Coronary artery (tissue), 2 donors: Measurements from ENCODE around the gene GRID1.

Experiments used
- DNase-seq: peaks from one replicate; pipeline ENCODE4 v3.0.0-alpha.2; 2017; ENCODE audit warnings: low spot score
- H3K27ac ChIP-seq, 2 donors: fragments of 200-600 bp; sonication (generic); one replicate each; pipeline ENCODE4 v1.5.1; 2016 to 2019
- H3K4me3 ChIP-seq: fragments of 200-600 bp; sonication (generic); 2 replicates; pipeline ENCODE4 v1.5.1; 2016; ENCODE audit warnings: mild to moderate bottlenecking, moderate library complexity
- TF ChIP-seq, protein P1 (sequence below): fragments of 200-600 bp; sonication (generic); IDR thresholded peaks from one replicate; pipeline ENCODE4 v1.5.1; 2019; ENCODE audit warnings: antibody characterized with exemption

Gene GRID1

GRCh38 chr10:86330778-86331763 is 35.5 kb downstream of the GRID1 start:
- no peak overlapping the region for H3K27ac ChIP-seq
- no peak overlapping the region for H3K4me3 ChIP-seq
- TF ChIP-seq, protein P1, sequence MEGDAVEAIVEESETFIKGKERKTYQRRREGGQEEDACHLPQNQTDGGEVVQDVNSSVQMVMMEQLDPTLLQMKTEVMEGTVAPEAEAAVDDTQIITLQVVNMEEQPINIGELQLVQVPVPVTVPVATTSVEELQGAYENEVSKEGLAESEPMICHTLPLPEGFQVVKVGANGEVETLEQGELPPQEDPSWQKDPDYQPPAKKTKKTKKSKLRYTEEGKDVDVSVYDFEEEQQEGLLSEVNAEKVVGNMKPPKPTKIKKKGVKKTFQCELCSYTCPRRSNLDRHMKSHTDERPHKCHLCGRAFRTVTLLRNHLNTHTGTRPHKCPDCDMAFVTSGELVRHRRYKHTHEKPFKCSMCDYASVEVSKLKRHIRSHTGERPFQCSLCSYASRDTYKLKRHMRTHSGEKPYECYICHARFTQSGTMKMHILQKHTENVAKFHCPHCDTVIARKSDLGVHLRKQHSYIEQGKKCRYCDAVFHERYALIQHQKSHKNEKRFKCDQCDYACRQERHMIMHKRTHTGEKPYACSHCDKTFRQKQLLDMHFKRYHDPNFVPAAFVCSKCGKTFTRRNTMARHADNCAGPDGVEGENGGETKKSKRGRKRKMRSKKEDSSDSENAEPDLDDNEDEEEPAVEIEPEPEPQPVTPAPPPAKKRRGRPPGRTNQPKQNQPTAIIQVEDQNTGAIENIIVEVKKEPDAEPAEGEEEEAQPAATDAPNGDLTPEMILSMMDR = no peak
- no peak for DNase-seq

DNA sequence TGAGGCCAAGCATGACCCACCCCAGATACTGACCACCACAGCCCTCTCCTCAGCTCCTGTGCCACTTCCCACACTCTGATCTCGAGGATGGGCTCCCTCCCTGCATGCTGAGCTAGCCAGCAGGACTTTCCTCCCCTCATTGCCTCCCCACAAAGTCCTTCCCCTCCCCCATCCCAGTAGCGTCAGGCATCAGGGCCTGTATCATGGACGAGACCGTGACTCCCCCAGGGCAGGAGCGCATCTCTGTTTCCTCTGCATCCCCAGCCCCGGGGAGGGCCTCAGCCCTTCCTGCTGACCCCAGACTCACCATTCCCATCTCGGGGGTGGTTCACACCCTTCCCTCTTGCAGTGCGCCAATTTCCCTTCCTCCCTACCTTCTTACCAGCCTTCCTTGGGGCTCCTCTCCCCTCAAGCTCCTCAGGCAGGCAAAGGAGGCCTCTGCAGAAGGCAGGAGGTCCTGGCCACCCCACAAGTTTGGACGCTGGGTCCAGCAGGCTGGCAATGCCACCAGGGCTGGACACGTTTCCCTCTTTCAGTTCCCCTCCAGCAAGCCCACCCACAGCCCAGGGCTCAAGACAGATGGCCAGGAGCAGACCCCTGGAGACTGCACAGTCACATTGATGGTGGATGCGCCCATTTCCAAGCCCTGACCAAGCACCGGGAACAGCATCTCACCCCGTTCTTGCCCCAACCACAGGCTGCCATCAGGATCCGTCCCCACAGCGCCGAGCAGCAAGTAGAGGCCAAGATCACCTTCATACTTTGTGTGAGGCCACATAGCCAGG is 36.5 kb downstream of the GRID1 start:
- Histone ChIP-seq H3K4me3 (no peak overlapping the region), H3K27ac (no peak overlapping the region)
- no peak for DNase-seq
- TF ChIP-seq, protein P1 = no peak

DNA sequence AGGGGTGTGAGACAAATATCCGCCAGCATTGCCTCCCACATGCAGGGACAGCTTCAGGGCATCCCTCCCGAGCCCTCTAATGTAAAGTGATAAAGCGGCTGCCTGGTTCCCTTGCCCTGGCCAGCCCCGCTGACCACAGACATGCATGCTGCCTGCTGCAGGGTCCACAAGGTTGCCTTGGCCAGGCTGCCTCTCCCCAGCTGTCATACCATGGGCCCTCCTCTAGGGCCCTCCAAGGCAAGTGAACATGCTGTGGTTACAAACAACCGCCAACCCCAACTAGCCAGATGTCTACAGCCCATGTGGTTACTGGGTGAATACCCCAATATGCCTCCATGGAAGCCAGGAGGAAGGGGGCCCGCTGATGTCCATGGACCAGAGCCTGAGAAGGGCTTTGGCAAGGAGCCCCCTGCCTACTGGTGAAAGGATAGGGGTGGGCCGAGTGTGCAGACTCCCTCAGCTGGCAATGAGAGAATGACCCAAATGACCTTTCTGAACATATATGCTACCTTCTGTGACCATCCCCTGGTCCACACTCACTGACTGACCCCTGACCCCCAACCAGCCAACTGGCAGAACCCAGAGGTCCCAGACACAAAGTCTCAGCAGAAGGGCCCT is 37.4 kb downstream of the GRID1 start:
- TF ChIP-seq, protein P1 = no peak
- Histone ChIP-seq H3K27ac (no peak overlapping the region), H3K4me3 (no peak overlapping the region)
- no peak for DNase-seq

- Histone ChIP-seq H3K4me3 (no peak overlapping the region), H3K27ac (no peak overlapping the region)
- no peak for DNase-seq
- TF ChIP-seq, protein P1 = no peak
Observed at GRCh38 chr10:86327954-86328725, 38.5 kb downstream of the GRID1 start.

GRCh38 chr10:86325158-86325557 is 41.4 kb downstream of the GRID1 start:
- Histone ChIP-seq H3K27ac (no peak overlapping the region), H3K4me3 (no peak overlapping the region)
- DNase-seq = no peak
- TF ChIP-seq, protein P1 = no peak

- H3K27ac ChIP-seq = no peak overlapping the region
- DNase-seq = no peak
- TF ChIP-seq, protein P1 = no peak
- H3K4me3 ChIP-seq = no peak overlapping the region
Observed at GRCh38 chr10:86321568-86321967, 45.0 kb downstream of the GRID1 start.
